Neural crest cell (in vitro differentiated cells): ENCODE measurements around the gene NKAP. TPM values are rescaled to one million over a fixed set of nuclear protein-coding genes. Genes with fewer than 3 reads are reported as not detected.
A peak's percentile ranks its signal among the peaks of the same experiment; 100 is the strongest.
"Not testable (repeated sequence)": the region's sequence is repeated elsewhere in the genome, so short reads cannot be mapped to it uniquely, and the experiment has no call there.

Source experiments
- DNase-seq: peaks from one replicate; pipeline ENCODE4 v3.0.0; 2021; ENCODE audit warnings: low read depth, mixed read lengths, low spot score
- H3K27ac Mint-ChIP-seq: one replicate; pipeline ENCODE4 v1.8.0; 2021; ENCODE audit warnings: mild to moderate bottlenecking, mixed read lengths; ENCODE audit not compliant: unreplicated experiment
- H3K27me3 Mint-ChIP-seq: 2 replicates; pipeline ENCODE4 v1.8.0; 2021; ENCODE audit warnings: low read depth, mild to moderate bottlenecking, mixed read lengths
- H3K36me3 Mint-ChIP-seq: 2 replicates; pipeline ENCODE4 v1.8.0; 2021; ENCODE audit warnings: low read depth, mild to moderate bottlenecking, mixed read lengths
- H3K4me1 Mint-ChIP-seq: 2 replicates; pipeline ENCODE4 v1.8.0; 2021; ENCODE audit warnings: mixed read lengths
- H3K4me3 Mint-ChIP-seq: one replicate; pipeline ENCODE4 v1.8.0; 2021; ENCODE audit warnings: mild to moderate bottlenecking, mixed read lengths
- H3K9me3 Mint-ChIP-seq: 2 replicates; pipeline ENCODE4 v1.8.0; 2021; ENCODE audit warnings: mixed read lengths
- total RNA-seq: library from RNA; stranded (reverse); gene quantifications from 2 replicates; pipeline ENCODE4 v1.2.1, GENCODE V29; 2021
- TF ChIP-seq, protein P1 (sequence below): fragments of 200-600 bp; sonication (generic); conservative IDR thresholded peaks from 2 replicates; pipeline ENCODE4 v1.5.0; 2021; ENCODE audit warnings: antibody characterized with exemption, mild to moderate bottlenecking

NKAP gene
- total RNA-seq, 1 donor from 2014 or later = 8.6 TPM

DNA sequence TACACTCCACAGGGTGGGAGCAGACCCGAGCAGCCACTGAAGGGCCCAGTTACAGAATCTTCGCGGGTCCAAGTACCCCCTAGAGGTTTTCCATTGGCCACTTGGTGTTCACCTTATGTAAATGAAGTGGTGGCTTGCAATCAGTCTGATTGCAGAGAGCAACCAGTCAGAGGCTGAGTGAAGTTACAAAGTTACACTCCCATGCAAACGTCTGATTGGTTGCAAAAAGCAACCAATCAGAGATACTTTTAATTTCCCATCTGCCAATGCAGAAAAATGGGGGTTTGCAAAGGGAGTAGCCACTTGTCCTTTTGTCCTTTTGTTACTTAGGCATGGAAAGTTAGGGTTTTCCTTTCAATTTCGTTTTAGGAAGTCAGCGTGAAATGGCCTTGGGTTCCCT lies 27.0 kb upstream of the NKAP start:
- H3K27me3 Mint-ChIP-seq = no peaks in the 10 kb centered on the region
- no peaks in the 10 kb centered on the region for H3K4me1 Mint-ChIP-seq
- no peak for DNase-seq
- no peaks in the 10 kb centered on the region for H3K36me3 Mint-ChIP-seq
- no peak overlapping the region for H3K27ac Mint-ChIP-seq
- H3K4me3 Mint-ChIP-seq = no peak overlapping the region
- TF ChIP-seq, protein P1, sequence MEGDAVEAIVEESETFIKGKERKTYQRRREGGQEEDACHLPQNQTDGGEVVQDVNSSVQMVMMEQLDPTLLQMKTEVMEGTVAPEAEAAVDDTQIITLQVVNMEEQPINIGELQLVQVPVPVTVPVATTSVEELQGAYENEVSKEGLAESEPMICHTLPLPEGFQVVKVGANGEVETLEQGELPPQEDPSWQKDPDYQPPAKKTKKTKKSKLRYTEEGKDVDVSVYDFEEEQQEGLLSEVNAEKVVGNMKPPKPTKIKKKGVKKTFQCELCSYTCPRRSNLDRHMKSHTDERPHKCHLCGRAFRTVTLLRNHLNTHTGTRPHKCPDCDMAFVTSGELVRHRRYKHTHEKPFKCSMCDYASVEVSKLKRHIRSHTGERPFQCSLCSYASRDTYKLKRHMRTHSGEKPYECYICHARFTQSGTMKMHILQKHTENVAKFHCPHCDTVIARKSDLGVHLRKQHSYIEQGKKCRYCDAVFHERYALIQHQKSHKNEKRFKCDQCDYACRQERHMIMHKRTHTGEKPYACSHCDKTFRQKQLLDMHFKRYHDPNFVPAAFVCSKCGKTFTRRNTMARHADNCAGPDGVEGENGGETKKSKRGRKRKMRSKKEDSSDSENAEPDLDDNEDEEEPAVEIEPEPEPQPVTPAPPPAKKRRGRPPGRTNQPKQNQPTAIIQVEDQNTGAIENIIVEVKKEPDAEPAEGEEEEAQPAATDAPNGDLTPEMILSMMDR = no peak
- no peaks in the 10 kb centered on the region for H3K9me3 Mint-ChIP-seq

DNA sequence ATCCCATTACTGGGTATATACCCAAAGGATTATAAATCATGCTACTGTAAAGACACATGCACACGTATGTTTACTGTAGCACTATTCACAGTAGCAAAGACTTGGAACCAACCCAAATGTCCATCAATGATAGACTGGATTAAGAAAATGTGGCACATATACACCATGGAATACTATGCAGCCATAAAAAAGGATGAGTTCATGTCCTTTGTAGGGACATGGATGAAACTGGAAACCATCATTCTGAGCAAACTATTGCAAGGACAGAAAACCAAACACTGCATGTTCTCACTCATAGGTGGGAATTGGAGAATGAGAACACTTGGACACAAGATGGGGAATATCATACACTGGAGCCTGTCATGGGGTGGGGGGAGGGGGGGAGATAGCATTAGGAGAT lies 23.3 kb upstream of the NKAP start:
- H3K4me3 Mint-ChIP-seq, DNase-seq, H3K36me3 Mint-ChIP-seq, H3K9me3 Mint-ChIP-seq, H3K27me3 Mint-ChIP-seq, H3K27ac Mint-ChIP-seq, H3K4me1 Mint-ChIP-seq: not testable (repeated sequence)

DNA sequence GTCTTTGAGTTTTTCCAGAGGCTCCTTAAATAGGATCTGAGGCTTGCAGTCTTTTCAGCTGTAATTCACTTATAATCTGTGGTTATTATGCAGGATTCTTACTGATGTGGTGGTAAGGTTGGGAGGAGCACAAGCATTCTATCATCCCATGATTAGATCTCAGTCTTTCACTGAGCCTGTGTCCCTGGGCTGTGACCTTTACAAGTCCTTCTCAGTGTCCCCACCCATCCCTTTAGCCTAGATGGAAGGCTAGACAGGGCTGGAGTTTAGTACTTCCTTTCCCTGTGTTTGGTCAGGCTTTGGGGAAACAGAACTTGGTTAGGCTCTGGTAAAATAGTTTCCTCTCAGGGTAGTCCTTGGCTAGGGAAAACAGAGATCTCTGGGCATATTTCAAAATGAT lies 17.1 kb upstream of the NKAP start:
- H3K27ac Mint-ChIP-seq = no peak overlapping the region
- H3K36me3 Mint-ChIP-seq = no peaks in the 10 kb centered on the region
- no peaks in the 10 kb centered on the region for H3K4me1 Mint-ChIP-seq
- H3K27me3 Mint-ChIP-seq = peaks cover 21% of the 10 kb centered on the region
- TF ChIP-seq, protein P1 = no peak
- H3K4me3 Mint-ChIP-seq = no peak overlapping the region
- peaks cover 6% of the 10 kb centered on the region for H3K9me3 Mint-ChIP-seq
- no peak for DNase-seq

DNA sequence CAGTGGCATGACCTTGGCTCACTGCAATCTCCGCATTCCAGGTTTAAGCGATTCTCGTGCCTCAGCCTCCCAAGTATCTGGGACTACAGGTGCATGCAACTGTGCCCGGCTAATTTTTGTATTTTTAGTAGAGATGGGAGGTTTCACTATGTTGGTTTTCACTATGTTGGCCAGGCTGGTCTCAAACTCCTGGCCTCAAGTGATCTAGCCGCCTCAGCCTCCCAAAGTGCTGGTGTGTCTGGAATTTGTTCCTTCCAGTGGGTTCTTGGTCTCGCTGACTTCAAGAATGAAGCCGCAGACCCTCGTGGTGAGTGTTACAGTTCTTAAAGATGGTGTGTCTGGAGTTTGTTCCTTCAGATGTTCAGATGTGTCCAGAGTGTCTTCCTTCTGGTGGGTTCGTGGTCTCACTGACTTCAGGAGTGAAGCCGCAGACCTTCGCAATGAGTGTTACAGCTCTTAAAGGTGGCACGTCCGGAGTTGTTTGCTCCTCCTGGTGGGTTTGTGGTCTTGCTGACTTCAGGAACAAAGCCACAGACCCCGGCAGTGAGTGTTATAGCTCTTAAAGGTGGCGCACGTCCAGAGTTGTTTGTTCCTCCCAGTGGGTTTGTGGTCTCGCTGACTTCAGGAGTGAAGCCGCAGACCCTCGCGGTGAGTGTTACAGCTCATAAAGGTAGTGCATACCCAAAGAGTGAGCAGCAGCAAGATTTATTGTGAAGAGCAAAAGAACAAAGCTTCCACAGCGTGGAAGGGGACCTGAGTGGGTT lies 12.4 kb upstream of the NKAP start:
- H3K27ac Mint-ChIP-seq, H3K36me3 Mint-ChIP-seq, H3K4me1 Mint-ChIP-seq, DNase-seq, H3K4me3 Mint-ChIP-seq, H3K9me3 Mint-ChIP-seq: not testable (repeated sequence)
- peaks cover 51% of the 10 kb centered on the region for H3K27me3 Mint-ChIP-seq

DNA sequence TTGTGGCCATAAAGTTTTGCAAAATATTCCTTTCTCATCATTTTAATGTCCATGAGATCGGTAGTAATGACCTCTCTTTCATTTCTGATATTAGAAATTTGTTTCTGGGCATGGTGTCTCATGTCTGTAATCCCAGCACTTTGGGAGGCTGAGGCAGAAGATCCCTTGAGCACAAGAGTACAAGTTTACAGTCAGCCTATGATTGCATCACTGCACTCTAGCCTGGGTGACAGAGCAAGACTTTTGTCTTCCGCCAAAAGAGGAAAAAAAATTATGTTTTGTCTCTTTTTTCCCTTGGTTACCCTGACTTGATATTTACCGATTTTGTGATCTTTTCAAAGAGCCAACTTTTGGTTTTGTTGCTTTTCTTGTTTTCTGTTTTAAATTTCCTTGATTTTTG lies 10.8 kb upstream of the NKAP start:
- no peak for DNase-seq
- no peaks in the 10 kb centered on the region for H3K9me3 Mint-ChIP-seq
- TF ChIP-seq, protein P1 = no peak
- no peaks in the 10 kb centered on the region for H3K4me1 Mint-ChIP-seq
- no peaks in the 10 kb centered on the region for H3K36me3 Mint-ChIP-seq
- H3K27ac Mint-ChIP-seq = no peak overlapping the region
- H3K27me3 Mint-ChIP-seq = peaks cover 53% of the 10 kb centered on the region
- no peak overlapping the region for H3K4me3 Mint-ChIP-seq

DNA sequence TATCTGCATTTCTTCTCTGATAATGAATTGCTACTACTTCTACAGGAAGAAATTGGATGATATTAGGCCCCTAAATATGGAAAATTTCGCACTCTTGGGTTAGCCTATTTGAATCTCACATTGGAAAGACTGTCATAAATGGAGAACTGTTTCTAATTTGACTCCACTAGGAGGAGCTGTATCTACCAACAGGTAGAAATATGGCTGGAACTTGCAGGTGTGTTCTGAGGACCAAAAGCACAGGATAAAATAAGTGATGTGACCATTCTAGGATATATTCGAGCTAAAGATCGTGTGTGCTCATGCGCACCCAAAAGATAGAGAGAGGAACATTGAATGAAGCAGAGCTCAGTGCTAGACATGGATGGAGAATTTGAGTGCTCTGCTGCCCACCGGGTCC lies 4.8 kb upstream of the NKAP start:
- H3K36me3 Mint-ChIP-seq = no peaks in the 10 kb centered on the region
- peaks cover 35% of the 10 kb centered on the region for H3K27me3 Mint-ChIP-seq
- H3K27ac Mint-ChIP-seq = no peak overlapping the region

More for the DNA sequence above, 4.8 kb upstream of the NKAP start:
- H3K4me1 Mint-ChIP-seq = peaks cover 6% of the 10 kb centered on the region
- H3K4me3 Mint-ChIP-seq = no peak overlapping the region
- DNase-seq = no peak
- TF ChIP-seq, protein P1 = peak; percentile 38
- no peaks in the 10 kb centered on the region for H3K9me3 Mint-ChIP-seq
